Fibroblast of the aortic adventitia (primary cell): ENCODE data around the gene RELN. TPM values are rescaled to one million over a fixed set of nuclear protein-coding genes. Genes with fewer than 3 reads are reported as not detected.

Experiments used
- DNase-seq: peaks from one replicate; pipeline ENCODE4 v3.0.0-alpha.2; 2010; ENCODE audit warnings: low read depth
- H3K4me3 ChIP-seq: 2 replicates; pipeline ENCODE4 v1.5.1; 2011; ENCODE audit warnings: low read depth, mild to moderate bottlenecking, control low read depth, low read length, moderate library complexity
- total RNA-seq: library from RNA; depleted of rRNA; stranded (reverse); fragments of >200 nt; gene quantifications from 2 replicates; pipeline ENCODE4 v1.2.3, GENCODE V29; 2012; ENCODE audit warnings: low replicate concordance
- TF ChIP-seq, protein P1 (sequence below): IDR thresholded peaks from 2 replicates; pipeline ENCODE4 v1.5.1; 2011; ENCODE audit warnings: mild to moderate bottlenecking, low read length, control low read depth, inconsistent platforms; ENCODE audit not compliant: insufficient read depth

Gene RELN
- total RNA-seq, 1 donor = 88.7 TPM

GRCh38 chr7:103871473-103871872 is 118.0 kb downstream of the RELN start:
- TF ChIP-seq, protein P1, sequence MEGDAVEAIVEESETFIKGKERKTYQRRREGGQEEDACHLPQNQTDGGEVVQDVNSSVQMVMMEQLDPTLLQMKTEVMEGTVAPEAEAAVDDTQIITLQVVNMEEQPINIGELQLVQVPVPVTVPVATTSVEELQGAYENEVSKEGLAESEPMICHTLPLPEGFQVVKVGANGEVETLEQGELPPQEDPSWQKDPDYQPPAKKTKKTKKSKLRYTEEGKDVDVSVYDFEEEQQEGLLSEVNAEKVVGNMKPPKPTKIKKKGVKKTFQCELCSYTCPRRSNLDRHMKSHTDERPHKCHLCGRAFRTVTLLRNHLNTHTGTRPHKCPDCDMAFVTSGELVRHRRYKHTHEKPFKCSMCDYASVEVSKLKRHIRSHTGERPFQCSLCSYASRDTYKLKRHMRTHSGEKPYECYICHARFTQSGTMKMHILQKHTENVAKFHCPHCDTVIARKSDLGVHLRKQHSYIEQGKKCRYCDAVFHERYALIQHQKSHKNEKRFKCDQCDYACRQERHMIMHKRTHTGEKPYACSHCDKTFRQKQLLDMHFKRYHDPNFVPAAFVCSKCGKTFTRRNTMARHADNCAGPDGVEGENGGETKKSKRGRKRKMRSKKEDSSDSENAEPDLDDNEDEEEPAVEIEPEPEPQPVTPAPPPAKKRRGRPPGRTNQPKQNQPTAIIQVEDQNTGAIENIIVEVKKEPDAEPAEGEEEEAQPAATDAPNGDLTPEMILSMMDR = no peak
- DNase-seq = no peak
- no peak overlapping the region for H3K4me3 ChIP-seq

DNA sequence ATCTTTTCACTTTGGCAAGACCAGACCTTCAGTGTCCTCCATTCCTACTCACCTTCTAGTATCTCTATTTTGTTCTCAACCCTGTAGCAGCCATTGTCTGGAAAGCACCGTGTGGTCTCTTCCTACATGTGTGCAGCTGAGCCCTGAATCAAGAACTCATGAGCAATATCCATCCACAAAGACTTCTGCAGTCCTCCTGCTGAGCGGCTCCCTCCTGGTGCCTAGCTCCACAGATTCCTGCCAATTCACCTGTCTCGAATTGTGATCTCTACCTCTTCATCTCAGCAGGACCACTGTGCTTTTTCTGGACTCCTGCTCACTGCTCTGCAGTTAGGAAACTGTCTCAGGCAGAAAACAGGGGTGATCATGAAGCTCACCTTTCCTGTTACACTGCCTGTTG is 118.8 kb downstream of the RELN start:
- TF ChIP-seq, protein P1 = no peak
- no peak overlapping the region for H3K4me3 ChIP-seq
- DNase-seq = no peak

DNA sequence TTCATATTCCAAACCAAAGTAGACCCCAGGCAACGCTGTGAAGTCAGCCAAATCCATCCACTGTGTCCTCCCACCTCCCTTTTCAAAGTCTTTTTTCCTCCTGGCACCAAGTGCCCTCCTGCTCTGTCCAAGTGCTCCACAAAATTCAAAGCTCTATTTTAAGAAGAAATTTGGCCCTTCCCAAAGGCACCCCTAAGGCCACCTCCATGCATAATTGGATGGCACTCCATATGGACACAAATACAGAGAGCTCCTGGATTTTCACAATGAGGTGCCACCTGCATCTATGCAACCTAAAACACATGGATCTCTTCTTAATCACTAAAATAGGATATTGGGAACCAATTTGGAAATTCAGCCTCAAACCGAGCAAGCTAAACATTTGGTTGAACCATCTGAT is 121.6 kb downstream of the RELN start:
- no peak overlapping the region for H3K4me3 ChIP-seq
- TF ChIP-seq, protein P1 = no peak
- DNase-seq = no peak

DNA sequence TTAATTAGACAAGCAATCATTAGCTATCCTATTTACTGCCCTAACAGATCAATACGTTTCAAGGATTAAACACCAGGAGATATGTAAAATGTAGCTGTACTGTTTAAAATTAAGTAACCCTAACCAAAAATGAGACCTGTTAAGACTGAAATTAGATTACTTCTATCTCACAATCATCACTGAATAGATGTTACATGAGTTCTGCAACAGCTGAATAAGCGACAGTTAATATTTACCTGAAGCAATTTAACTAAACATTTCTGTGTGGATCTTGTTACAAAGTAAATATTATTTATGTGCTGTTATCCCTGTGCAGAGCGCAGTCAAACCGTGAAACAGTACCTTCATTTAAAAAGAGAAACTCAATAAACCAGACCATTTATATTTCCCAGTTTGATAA is 122.5 kb downstream of the RELN start:
- TF ChIP-seq, protein P1 = no peak
- no peak overlapping the region for H3K4me3 ChIP-seq
- no peak for DNase-seq

GRCh38 chr7:103865442-103865841 is 124.0 kb downstream of the RELN start:
- H3K4me3 ChIP-seq = no peak overlapping the region
- TF ChIP-seq, protein P1 = no peak
- DNase-seq = no peak

- no peak for DNase-seq
- H3K4me3 ChIP-seq = no peak overlapping the region
- TF ChIP-seq, protein P1 = no peak
Measured at GRCh38 chr7:103862302-103863035, 127.0 kb downstream of the RELN start.

- no peak for DNase-seq
Measured at GRCh38 chr7:103859709-103860108, 129.7 kb downstream of the RELN start.

More at GRCh38 chr7:103859709-103860108, 129.7 kb downstream of the RELN start:
- H3K4me3 ChIP-seq = no peak overlapping the region
- TF ChIP-seq, protein P1 = no peak
